UCSD-AML1 (cell line): ENCODE results near the gene GJB4.
"Not testable (repeated sequence)": the region's sequence is repeated elsewhere in the genome, so short reads cannot be mapped to it uniquely, and the experiment has no call there.

Experiments
- DNase-seq: peaks from one replicate; lab custom pipeline; 2025; ENCODE audit not compliant: unreplicated experiment; lab: John Stamatoyannopoulos, UW

Gene GJB4

DNA sequence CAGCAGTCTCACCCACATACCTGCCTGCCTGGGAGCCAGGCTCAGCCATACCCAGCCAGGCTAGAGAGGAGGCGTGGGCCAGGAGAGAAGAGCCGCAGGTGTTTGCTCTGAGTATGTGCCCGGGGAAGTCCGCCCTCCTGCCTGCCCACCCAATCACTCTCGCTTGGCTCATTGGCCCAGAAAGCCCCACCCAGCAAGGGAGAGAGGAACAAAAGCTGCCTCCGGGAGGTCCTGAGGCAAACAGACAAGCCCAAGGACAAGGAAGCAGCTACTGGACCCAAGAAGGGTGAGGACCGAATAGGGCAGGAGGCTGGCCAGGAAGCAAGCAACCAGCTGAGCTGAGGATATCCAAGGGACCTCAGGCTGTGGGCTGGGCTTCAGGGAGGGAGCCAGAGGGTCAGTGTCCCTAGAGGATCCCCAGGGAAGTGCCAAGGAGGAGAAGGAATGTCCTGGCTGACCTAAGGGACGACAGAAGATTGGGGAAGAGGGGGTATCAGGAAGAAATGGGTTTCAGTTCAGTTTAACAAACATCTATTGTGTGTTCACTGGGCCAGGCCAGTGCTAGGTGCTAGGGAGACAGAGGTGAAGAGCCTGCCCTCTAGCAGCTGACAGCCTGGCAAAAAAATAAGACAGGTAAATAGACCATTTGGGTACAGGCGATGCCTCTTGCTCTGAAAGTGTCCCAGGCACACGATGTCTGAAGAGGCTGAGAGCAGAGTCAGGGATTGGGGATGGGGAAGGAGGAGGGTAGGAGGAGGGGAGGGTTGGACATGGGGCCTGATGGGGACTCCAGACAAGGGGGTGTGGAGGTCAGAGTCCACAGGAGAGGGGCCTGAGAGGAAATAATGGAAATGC lies at the start of gene GJB4:
GJB4 (plus strand) TSS at position 238 of the 855 bp plus-strand sequence. CDS start 1,515 bp downstream, outside the sequence.
- DNase-seq: no peak

DNA sequence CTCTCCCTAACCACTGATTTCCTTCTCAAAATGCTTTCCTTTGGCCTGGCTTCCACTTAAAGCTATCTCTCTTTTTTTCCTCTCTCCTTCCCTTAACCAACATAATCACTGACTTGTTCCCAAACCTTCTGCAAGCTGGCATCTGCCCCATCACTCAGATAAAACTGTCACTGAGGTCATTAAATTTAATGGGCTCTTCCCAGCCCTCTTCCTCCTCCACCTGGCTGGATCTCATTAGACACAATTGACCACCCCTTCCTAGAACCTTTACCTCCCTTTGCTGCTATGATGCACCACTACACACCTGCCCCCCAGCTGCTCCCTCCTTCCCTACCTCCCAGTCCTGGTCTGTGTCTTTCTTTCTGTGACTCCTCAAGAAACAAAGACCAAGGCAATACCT lies 48.7 kb upstream of the GJB4 start:
- no peak for DNase-seq

DNA sequence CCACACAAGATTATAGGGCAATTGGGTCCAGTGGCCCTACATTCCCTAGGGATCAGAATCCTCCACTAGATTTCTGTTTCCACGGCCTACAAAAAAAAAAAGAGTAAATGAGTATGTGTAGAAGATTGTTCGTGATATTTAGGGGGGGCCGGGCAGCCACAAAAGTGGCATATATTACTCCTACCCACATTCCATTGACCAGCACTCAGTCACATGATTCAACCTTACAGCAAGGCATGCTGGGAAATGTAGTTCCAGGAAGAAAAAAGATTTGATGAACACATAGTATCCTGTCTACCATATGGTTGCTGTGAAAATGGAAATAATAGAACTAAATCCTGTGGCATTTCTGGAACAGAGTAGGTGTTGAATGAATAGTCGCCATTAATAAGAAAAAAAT lies 48.1 kb upstream of the GJB4 start:
- no peak for DNase-seq

DNA sequence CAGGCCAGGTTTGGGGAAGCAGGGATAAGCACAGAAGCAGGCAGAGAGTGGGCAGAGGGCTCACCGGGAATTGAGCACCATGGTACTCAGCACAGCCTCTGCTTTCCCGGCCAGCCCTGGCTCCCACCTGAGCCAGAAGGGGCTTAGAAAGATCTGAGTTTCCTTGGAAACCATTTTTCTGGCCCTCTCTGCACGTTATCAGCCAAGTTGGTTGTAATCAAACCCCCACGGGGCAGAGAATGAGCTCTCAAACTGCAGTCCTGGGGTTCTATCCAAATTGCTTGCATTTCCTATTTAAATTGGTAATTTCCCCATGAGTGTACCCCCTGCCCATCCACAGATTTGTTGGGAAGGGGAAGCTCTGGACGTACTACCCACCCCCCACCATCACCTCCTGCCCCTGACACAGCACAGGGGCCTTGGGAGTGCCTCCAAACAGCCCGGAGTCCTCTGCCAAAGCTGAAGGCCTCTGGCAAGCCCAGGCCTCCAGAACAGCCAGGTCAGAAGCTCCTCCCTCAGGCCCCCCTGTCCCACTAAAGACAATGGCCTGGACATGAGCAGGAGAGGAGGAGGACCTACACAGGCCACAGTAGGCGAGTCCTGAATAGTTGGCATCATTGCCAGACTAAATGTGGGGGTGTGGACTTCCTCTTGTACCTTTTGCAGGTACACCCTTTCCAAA lies 47.4 kb upstream of the GJB4 start:
- DNase-seq: no peak

DNA sequence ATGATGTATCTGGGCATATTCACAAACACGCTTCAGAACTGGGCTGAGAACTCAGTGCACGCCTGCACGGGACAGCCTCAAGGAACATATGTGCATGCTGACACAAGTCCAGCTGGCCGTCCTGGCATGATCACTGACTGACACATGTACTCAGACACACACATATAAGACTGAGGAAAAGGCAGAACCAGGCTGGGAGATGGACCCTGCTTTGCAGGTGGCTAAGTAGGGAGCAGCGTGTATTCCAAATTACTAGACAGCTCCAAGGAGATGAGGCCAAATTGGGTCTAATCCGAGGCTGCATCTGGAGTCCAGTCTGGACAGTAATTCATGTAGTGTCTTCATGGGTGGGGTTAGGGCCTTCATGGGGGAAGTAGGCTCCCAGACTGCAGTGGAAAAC lies 46.1 kb upstream of the GJB4 start:
- no peak for DNase-seq

DNA sequence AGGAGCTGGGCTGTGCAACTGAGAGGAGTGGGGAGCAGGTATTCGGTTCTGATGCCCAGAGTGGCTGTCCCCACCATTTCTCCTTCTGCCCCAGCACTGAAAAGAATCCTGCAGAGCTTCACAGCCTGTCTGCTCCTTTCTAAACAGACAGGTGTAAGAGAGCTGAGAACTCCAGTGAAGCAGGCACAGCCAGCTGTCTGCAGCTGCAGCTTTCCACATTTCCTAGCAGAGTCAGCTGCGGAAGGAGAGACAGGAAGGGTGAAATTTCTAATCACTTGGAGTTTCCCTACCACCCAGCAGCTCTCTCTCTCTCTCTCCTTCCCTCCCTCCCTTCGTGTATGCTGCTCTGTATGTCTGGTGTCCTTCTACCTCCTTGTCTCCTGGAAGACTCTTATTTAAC lies 45.2 kb upstream of the GJB4 start:
- DNase-seq: no peak

DNA sequence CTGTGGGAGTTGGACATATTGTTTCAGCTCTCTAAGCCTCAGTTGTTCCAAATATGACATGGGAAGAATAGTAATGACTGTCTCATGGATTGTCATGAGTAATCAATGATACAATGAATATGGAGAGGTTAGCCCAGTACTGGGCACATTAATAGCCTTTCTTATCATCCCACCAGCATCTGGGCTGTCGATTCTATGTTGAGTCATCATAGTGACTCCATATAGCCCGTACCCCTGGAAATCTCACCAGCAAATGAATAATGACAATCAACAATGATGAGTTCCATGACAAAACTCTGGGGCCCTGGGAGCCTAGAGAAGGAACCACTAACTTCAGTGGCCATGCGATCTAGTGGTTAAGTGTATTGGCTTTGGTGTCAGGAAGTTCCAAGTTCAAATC lies 44.4 kb upstream of the GJB4 start:
- no peak for DNase-seq

DNA sequence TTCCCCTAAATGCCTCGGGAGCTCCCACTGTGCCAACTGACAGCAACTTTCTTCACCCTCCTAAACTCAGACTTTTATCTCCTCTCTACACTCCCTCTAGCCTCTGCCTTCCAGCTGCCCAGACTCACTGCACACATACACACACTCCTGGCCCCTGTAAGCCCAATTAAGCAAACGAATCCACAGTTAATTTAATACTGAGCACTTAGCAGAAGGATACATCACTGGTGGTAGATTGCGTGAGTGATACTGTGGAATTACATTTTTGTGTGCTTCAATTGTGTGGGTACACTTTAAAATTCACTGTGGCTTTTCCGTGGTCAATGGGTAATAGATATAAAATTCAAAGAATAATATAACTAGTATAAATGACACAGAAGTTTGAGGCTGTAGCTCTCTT lies 38.3 kb upstream of the GJB4 start:
- no peak for DNase-seq

DNA sequence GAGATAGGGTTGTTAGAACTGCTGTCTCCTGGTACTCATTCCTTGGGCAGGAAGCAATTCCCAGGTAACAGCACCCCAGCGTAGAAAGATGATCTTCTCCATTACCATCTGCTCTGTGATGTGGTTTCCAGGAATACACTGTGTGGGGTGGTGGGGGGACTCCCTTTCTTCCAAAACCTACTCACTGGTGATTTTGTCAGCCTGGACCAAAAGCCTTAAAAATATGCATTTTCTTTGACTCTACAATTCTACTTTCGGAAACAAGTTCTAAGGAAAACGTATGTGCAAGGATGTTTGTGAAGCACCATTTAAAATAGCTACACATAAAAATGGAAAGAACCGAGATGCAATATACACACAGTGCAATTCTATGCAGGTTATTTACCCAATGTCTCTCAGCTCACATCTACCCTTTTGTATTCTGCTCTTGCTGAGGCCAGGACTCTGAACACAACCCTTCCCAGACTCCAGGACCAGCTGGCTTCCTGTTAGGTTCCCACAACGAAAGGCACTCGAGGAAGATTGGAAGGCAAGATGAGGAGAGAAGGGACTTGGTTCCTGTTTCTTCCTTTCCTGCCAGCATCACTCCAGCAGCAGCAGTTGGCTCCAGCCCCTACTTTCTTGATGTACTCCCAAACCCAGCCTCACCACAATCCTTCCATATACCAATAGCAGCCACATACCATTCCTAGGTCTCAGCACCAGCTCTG lies 37.7 kb upstream of the GJB4 start:
- DNase-seq: no peak

DNA sequence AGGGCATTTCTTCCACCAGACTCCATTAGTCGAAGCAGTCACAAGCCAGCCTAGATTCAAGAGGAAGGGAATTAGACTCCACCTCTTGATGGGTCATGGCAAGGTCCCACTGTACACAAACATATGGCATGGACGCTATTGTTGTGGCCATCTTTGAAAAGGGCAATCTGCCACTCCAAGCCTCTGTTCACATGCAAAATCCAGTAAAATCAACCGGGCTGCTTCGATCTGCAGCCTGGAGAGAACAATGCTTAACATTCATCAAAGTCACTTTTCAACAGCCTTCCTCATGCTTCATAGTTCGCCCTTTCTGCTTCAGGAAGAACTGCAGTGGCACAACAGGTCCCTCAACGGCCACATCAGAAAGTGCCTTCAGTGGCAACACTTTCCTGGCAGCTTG lies 32.7 kb upstream of the GJB4 start:
- DNase-seq: no peak

DNA sequence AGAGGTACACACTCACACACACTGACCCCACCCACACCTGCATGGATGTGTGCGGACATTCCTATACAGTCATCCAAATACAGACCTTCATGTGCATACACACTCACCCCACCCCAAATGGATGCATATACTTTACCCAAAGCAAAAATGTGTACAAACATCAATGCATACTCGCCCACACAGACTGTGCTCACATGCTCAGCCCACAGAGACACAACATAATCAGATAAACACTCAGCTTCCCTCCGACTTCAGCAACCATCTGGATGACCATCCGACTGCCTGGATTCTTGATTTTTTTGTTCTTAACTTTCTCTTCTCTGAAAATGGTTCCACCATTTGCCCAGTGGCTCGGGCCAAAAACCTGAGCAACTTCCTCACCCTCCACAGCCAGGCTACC lies 29.1 kb upstream of the GJB4 start:
- no peak for DNase-seq

DNA sequence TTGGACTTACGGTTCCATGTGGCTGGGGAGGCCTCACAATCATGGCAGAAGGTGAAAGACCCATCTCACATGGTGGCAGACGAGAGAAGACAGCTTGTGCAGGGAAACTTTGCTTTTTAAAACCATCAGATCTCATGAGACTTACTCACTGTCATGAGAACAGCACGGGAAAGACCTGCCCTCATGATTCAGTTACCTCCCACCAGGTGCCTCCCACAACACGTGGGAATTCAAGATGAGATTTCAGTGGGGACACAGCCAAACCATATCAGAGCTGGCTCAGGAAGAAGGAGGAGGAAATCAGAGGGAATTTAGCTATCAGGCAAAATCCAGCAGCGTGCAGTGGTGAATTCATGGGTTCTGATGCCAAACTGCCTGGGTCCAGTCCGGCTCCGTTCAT lies 26.7 kb upstream of the GJB4 start:
- DNase-seq: not testable (repeated sequence)

DNA sequence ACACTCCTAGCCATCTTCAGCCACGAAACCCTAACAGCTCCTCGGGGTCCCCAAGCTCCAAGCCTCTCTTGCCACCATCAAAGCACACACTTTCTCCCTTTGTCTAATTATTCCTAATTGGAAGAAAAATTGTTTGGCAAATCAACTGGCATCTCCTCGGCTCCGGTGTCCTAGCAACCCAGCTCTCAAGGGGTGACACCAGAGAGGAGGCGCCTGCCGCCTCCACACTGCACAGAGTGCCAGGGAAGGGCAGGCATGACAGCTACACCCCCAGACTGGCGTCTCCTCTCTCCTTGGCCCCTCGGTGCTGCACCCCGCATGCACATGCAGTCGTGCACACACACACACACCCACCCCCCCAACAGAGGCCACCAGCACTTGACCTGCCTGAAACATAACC lies 22.8 kb upstream of the GJB4 start:
- DNase-seq: no peak

DNA sequence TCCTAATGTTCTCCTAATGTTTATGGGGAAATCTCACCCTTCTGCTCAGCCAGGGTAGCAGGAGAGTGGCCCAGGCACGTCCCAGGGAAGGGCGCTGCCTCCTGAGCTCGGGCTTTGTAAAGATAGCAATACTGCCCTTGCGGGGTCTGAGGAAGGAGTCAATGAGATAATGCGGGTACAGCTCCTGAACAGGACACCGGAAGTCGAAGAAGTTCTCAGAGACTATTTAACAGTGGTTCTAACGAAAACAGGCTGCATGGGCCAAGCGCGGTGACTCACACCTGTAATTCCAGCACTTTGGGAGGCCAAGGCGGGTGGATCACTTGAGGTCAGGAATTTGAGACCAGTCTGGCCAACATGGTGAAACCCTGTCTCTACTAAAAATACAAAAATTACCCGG lies 22.3 kb upstream of the GJB4 start:
- not testable (repeated sequence) for DNase-seq

DNA sequence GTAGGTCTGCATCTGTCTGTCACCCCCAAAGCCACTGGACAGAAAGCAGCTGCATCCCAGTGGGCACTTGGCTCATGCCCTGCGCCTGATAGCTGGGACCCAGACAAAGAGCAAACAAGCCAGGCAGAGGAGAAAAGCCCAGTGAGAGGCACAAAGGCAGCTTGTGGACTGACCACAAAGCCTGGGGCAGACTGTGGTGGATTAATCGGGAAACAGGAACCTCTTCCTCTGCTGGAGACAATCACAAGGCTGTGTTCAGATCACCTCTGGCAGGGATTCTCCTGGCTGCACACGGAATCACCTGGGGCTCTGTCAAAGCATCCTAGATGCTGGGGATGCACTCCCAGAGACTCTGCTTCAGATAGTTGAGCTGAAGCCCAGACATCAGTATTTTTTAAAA lies 19.9 kb upstream of the GJB4 start:
- no peak for DNase-seq

DNA sequence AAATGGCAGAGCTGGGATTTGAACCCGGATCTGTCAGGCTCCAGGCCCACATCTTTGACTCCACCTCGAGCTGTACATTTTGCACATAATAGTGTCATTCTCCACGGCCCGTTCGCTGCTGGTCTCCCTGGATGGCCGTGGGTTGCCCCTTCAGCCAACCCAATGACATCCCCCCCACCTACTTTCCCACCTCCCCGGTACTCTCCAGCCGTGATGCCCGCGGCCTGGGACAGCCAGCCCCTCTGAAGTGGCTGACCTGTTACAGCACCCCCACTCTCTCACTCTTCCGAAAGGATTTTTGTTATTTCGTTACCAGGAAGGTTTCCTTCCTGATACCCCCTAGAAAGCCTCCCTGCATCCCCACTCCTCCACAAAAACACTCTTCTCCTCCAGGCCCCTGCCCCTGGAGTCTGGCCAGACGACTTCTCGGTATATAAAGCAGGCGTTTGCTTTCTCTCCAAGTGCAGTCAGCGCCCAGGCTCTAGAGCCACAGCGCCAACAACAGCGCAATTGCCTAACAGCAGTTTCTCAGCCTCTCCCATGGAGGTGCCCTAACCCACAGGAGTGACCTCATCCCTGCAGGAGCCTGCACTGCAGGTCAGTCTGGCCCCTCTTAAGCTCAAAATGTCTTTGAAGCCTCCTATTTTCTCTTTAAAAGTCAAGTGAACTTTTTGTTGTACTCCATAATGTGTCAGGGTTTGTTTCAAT lies 19.2 kb upstream of the GJB4 start:
- no peak for DNase-seq

DNA sequence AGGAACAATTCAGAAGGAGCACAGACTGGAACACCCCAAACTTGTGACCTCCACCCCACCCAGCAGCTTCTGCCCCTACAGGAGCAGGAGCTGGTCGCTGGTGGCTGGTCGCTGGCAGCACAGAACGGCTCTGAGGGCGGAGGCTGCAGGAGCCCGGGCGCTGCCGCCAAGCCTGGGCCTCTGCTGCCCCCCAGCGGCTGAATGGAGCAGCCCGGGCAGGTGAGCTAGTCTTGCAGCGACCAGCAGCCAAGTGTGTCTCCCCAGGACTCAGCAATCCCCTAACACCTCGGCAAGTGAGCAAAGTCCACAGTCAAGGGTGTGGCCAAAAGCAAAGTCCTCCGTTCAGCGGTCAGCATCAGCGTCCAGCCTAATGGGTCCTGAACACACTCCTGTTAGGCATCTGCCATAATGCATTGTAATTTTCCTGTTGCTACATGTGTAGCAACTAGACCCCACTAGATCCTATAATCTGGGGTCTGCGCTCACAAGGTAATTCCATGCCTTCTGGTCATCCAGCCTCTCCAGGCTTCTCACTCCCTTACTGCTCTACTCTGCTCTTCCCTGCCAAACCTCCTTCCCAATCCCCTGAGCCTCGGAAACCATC lies 16.8 kb upstream of the GJB4 start:
- peak; percentile 79 for DNase-seq

DNA sequence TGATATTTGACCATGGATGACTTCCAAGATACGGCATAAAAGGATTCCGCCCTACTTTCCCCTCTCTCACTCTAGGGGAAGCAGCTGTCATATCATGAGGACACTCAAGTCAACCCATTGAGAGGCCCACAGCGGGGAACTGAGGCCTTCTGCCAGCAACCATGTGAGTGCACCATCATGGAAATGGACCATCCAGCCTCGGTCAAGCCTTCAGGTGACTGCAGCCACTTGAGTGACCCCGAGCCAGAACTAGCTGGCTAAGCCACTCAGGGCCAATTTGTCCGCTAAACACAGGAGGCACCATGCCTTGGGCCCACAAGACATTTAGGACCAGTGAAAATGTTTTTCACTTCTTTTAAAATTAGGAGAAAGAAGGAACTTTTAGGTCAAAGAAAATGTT lies 15.8 kb upstream of the GJB4 start:
- no peak for DNase-seq

DNA sequence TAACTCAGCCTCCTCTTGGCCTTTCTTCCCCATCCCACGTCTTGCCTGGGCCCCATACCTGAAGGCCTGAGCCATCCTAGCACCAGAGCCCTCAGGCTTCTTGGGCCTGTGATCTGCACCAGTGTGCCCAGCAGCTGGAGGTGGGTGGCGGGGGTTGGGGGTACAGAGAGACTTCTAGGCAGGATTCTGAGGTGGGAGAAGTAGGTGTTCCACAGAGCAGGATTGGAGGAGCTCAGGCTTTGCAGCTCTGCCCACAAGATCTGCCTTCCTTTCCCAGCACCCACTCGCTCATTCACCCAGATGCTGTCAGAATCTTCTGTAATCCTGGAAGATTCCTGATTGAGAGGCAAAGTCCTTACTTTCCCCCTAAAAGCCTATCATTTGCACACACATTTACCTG lies 14.7 kb upstream of the GJB4 start:
- DNase-seq: no peak

DNA sequence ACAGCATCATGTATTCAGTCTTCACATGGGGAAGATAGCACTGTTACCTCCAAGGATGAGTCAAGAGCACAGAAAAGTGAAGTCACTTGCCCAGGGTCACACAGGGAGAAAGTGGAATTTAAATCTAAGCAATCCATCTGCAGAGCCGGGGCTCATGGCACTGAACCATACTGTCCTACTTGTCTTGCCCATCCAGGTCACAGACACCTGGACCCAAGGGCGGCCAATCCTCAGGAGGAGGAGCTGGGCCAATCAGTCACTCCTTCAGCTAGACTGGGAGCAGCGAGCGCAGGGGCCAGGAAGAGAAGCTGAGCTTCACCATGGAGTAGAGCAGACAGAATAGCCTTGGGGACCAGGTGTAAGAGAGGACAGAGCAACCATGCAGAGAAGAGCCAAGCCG lies 13.9 kb upstream of the GJB4 start:
- no peak for DNase-seq

DNA sequence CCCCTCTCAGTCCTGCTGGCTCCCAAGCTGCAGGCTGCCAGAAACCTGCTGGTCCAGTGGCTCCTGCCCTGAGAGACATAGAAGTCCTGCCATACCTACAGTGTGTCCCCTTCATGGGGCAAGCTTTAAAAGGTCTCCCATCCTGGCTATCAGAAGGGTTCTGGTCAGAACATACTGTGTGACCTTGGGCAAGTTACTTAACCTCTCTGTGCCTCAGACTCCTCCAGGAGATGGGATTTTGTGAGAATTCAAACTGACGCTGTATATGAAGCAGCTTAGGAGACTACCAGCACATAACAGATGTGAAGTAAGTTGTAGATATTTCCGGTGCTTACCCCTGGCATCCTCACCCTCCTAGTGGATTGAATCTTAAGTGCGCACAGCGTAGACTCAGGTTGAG lies 13.4 kb upstream of the GJB4 start:
- no peak for DNase-seq
